Measurements from ENCODE around the gene NKG7.
"Not testable (repeated sequence)": the region's sequence is repeated elsewhere in the genome, so short reads cannot be mapped to it uniquely, and the experiment has no call there.

The NKG7 gene, protein sequence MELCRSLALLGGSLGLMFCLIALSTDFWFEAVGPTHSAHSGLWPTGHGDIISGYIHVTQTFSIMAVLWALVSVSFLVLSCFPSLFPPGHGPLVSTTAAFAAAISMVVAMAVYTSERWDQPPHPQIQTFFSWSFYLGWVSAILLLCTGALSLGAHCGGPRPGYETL

DNA sequence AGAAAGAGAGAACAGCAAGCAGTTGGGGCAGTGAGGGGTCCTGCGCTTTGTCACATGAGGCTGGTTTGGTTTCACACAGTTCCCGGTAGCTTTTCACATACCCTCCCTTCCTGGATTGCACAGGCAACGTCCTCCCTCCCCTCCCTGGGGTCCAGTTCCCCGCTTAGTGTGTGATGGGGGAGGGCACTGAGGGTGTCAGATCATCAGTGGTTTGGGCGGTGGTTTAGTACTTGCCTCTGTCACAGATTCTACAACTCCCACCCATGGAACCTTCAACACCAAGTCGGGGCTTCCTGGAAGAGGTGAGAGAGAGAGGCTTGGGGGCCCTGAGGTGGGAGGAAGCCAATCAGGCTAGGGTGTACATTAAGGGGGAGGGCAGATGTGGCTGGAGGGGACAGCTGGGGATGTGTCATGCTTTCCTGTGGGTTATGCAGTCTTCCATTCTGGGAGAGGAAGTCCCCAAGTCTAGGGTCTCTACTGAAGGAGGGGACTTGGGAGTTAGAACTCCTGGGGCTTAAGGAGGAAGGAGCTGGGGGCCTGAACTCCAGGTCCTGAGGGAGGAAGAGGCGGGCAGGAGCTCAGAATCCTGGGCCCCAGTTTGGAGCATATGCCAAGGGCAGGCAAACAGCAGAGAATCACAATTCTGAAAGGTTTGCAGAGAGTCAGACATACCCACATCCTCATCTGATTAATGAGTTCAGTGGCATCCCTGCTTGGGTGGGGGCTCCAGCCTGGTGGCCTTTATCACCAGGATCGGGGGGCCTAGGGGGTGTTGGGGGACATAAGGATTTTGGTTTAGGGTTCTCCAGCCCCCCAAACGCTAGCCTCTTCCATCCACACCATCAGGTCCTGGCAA, at the start of gene NKG7:
TSS of gene NKG7 (minus strand) at position 6 of the 856 bp plus-strand sequence. CDS start 119 bp downstream, outside the sequence.
- no peak for DNase-seq

DNA sequence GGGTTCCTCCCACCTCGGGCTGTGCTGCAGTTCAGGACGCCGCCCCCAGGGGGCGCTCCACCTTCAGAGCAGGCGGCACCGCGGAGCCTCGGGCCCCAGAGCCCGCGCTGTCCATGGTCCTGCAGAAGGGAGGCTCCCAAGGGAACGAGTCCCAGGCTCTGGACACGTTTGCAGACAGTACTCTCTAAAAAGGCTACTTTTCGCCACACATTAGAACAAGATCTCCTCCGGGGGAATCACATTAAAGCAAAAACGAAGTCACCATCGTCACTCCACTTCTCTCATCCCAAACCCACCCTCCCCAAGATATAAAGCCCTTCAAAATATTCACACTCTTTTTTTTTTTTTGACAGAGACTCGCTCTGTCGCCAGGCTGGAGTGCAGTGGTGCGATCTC, 49.6 kb upstream of the NKG7 start:
- no peak for DNase-seq

DNA sequence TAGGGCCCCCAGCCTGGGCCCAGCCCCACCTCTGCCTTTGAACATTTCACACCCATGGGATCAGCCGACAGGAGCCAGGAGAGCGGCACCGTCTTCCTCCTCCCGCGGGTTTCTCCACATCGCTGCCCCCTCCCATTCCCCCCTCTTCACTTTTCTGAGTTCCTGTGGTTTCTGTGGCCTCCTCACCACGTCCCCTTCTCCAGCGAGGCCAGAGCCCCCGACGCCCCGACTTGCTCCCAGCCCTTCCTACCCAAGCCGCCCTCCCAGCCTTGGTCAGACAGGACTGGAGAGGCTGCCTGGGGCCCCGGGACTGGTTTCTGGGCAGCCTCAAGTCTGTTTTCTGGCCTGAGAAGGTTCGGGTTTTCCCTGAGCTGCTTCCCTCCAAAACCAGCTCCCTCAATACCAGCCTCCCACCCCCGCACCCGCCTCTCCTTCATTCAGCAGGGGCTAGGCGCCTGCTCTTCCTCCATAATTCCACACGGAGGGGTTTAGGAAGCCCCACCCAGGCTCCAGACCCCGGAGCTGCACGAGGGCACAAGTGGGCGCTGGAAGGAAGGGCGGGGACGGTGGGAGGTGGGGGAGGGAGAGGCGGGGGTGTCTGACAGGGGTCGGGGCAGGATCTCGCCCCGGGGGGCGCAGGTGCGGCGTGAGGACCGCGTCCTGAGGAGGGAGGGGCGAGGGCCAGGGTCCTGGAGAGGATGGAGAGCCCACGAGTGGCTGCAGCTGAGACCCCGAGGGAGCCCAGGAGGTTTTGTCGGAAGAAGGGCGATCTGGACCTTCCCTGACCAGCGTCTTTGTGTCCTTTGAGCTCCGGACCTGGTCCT, 49.0 kb upstream of the NKG7 start:
- DNase-seq = no peak

DNA sequence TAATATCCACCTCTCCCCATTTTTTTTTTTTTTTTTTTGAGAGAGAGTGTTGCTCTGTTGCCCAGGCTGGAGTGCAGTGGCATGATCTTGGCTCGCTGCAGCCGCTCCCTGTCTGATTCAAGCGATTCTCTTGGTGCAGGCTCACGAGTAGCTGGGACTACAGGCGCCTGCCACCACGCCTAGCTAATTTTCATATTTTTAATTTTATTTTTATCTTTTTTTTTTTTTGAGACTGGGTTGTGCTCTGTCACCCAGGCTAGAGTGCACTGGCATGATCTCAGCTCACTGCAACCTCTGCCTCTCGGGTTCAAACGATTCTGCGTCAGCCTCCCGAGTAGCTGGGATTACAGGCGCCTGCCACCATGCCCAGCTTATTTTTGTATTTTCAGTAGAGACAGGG, 48.1 kb upstream of the NKG7 start:
- DNase-seq = not testable (repeated sequence)

DNA sequence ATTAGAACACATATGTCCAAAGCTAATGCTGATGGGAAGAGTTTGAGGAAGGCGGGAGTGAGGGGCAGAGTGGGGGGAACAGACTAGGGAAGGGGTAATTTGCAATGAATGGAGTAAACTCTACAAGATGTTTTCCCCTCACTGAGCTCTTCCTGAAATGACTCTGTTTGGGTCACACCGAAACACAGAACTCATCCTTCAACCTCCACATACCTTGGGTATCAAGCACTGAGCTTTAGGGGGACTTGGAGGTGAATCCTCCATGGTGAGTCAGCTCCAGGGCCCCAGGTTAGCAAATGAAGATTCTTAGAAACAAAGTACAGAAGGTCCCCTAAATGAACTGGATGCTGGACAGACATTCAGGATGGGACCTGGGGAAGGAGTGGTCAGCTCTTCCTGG, 46.3 kb upstream of the NKG7 start:
- DNase-seq = no peak

DNA sequence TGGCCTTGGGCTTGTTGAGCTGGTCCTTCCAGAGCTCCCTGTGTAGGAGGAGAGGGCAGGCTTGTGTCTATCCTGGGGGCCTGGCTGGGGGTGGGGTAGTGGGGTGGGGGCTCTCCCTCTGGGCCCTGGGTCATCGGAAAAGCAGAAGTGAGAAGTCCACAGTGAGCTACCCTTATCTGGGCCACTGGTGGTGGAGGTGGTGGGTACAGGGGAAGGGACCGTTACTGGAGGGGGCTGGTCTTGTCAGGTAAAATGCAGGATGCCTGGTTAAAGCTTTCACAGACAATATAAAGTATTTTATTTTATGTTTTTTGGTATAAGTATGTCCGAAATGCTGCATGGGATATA, 45.3 kb upstream of the NKG7 start:
- no peak for DNase-seq

DNA sequence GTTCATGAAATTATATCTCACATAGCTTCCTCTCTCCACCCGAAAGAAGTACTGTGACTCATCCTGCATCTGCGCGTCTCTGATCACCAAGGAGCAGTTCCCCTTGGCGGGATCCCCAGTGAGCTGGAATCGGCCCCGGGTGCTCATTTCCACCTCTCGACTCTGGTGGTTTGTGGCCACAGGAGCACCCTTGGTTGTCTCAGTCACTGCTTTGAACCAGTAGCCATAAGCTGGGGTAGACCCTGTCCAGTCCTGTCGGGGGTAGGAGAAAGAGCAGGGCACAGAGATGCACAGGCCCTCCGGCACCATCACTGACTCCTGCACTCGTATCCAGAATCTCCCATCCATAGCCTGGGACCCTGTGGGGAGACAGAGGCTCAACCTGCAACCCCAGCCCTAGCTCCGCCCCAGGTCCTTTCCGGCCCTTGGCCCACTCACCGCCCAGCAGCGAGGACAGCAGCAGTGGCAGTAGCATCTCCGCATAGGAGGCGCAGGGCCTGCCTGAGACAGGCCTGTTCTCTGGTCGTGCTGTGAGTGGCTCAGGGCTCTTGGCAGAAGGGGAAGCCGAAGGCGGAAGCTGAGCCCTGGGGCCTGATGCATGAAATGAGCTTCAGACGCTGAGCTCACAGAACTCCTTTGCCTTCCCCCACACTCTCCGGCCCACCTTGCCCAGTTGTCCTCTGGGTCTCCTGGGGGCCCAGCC, 44.8 kb upstream of the NKG7 start, which contains the start of gene SIGLEC10:
TSS of gene SIGLEC10 (minus strand) at position 536 of the 703 bp plus-strand sequence. CDS start at position 475, 61 bp downstream.
- no peak for DNase-seq

DNA sequence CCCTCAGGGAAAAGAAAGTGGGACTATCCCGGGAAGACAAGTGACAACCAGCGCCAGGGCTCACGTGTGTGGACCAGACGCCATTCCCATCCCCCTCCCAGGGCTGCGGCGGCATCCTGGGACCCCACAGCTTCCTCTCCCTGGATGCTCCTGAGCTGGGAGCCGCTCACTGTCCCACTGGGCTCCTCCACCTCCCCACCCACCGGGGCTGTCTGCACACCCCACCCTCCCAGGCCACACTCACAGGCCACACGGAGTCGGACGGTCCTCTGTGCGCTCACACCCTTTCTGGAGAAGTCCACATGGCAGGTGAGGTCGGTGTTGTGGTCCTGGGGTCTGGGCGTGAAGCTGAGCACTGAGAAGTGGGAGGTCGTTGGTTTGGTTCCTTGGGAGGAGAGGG, 44.0 kb upstream of the NKG7 start:
- DNase-seq = not testable (repeated sequence)

DNA sequence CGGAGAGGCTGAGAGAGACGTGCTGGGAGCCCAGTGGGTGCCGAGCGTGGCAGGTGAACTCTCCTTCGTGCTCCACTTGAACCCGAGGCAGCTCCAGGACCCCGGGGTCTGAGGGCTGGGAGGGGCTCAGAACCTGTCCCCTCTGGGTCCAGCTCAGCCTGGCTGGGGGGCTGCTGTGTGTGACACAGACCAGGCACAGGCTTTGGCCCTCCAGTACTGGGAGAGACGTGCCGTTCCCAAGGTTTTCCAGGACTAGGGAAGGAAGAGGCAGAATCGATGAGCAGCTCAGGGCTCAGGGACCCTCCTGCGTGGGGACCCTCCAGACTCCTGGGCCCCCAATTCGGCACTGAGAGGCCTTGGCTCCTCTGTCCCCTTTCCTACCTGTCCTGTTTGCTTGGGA, 42.7 kb upstream of the NKG7 start:
- no peak for DNase-seq

DNA sequence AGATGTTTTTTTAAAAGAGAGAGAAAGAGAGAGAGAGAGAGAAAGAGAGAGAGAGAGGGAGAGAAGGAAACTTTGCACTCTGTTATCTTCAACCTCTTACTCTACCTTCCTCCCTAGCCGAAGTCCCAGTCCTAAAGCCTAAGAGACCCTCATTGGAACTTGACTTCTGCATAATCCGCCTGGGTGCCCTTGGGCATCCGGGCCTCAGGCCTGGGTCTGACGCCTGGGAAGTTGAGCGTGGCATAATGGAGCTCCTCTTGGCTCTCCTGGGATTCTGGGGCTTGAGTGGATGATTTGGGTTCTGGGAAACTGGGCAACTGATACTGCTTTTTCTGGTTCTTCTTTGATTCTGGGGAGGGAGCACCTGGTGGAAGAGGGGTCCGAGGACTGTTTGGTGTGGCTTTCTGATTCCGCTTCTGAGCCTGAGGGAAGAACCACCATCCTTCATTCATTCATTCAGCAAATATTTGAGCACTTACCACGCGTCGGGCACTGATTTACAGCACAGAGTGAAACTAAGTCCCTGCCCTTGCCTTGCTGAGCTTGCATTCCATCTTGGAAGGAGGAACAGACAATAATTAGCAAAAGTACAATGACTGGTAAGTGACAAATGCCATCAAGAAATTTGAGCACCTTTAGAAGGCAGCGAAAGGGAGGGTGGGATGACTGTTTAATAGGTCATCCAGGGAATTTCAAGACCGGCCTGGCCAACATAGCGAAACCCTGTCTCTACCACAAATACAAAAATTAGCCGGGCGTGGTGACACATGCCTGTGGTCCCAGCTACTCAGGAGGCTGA, 38.7 kb upstream of the NKG7 start:
- no peak for DNase-seq

DNA sequence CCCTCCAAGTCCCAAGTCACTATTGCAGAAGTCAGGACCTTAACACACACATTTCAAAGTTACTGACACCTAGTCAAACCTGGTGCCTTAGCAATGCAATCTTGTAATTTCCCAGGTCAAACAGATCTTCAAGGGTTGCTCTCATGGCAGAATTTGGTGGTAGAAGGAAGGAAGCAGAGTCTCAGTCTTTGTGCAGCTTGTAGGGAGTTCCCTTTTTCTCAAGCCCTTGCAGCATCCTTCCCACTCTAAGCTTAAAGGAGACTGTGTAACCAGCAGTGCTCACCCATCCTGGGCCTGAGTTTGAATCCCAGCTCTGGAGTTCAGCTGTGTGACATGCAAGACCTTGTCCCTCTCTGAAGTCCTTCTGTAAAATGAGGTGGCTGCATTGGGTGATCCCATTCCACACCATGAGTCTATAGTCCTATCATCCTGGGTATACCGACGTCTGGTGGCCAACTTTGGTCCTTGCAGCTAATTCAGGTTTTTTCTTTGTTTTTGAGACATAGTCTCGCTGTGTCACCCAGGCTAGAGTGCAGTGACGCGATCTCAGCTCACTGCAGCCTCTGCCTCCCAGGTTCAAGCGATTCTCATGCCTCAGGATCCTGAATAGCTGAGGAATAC, 35.2 kb upstream of the NKG7 start:
- DNase-seq = no peak

DNA sequence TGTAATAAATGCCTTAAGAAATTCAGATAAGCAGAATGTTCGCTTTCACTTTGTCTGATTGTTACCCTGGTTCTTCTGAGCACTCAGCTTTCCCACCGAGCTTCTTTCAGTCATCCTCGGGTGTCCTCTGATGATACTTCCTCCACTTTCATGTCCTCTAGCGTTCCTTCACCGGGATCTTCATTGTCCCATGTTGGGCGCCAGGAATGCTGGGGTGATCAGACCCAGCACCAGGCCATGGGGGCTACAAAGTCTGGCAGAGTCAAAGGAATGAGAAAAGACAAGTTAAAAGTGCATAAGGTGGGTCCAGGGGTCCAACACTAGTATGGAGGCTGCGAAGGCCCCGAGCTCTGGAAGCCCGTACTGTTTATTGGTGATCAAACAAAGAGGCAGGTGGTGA, 29.7 kb upstream of the NKG7 start:
- no peak for DNase-seq

DNA sequence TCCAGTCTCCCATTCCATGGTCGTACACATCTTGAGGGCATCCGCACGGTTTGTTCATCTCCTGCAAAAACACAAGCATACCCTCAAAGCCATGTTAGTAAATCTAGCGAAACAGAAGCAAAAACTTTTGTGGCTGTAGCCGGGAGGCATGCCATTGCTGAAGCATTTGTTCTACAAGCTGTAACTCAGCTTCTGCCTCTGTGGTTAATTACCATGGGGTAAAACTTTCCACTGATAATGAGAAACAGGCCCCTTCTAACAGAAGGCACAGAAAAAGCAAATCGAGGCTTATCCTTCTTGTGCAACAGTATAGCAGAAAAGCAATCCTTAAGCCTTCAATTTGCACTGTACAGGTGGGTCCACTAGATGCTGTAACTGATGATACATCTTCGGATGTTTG, 27.5 kb upstream of the NKG7 start:
- DNase-seq = not testable (repeated sequence)

DNA sequence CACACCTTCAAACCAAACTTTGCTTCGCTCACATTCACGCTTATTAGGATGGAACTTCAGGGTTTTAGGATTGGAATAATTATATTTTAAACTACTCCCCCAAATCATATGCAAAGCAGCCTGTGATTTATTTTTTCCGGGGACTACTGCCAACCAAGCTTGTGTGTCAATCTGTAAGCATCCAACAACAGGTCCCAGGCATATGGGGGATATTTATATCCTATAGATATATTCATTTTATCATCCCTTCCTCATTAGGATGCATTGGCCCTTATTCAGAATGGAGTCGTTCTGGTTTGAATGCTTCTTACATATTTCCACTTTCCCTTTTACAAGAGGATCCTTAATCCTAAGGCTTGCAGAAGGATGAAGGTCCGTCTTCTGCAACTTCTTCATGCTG, 26.8 kb upstream of the NKG7 start:
- DNase-seq = no peak

DNA sequence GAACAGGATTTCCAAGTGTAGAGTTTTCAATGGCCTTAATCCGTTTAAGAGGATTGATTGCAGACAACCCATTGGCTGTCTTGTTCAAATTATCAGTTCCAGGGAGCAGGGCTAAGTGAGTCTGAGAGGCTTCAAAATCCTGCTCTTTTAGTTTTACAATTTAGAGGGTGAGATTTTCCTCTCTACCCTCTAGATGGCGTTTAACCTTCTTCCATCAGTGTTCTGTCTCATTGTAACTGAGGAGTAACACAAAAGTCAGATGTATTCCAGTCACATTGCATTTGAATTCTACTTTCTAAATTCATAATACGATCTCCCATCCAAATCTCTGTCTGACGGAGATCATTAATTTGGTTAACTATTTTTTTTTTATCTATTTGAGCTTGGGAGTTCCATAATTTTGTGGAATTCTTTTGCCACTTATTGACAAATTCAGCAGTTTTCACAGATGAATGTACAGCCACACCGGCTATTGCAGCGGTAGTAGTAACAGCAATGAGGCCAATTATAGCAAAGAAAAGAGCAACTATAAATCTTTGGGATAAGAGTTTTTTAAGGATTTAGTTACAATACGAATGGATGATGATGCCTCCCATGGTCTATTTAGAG, 25.7 kb upstream of the NKG7 start:
- DNase-seq = no peak

DNA sequence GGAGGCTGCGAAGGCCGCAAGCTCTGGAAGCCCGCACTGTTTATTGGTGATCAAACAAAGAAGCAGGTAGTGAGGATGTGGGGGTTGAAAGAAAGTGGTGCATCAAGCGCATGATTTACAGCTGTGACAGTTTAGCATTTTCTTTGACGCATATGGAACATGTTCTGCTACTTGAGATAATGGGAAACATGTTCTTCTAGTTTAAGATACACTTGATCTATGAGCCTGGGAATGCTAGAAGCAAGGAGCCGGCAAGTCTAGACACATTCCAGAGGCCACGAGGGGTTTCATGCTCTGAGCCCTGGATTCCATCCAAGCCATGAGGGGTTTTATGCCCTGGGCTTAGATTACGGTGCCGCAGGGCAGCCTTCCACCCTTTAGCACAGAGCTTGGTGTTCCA, 25.0 kb upstream of the NKG7 start:
- DNase-seq = not testable (repeated sequence)

DNA sequence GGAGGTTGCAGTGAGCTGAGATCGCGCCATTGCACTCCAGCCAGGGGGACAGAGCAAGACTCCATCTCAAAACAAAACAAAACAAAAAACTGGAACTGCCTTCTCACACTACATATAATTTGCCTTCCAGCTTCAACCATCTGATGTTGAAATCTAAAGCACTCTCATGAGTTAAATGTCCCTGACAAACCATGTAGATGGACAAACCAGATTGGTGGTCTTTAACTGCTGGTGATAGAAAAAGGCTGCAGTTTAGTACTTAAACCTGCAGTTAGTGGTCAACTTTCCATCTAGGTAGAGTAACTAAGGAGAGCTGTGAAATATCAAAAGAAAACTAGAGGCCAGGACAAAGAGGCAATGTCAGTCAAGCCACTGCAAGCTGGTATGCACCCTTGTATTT, 23.7 kb upstream of the NKG7 start:
- DNase-seq = no peak

DNA sequence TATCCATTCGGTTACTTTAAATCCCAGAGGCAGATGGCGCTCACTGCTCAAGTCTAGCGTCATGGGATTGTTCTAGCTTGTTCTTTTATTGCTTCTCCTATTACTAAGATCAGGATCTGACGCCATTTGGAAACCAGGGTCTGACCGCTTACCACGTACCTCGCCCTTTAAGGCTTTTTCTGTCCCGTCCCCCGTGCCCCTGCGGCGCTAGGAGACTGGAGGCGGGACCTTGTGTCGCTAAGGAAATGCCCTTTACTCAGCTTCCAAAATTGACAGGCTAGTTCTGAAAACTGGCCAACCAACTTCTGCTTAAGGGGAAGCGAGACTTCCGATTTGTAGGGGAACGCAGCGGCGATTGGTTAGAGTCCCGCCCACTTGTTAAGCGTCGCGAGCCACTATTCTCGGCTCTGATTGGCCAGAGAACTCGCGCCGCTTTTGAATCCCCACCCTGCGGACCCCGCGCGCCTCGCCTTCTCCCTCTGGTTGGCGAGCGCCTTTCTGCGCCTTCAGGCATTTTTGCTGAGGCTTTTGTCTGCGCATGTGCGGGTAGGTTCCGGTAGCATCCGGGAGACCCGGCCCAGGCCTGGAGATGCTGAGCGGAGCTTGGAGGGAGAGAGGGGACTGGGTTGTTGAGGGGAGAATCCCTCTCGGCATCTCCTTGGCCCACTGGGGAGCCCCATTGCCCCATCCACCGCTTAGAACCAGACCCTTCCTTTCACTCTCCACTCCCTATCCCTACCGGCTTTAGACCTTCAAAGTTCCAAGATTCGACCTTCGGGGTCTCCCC, 21.8 kb upstream of the NKG7 start:
- peak; percentile 19 for DNase-seq

DNA sequence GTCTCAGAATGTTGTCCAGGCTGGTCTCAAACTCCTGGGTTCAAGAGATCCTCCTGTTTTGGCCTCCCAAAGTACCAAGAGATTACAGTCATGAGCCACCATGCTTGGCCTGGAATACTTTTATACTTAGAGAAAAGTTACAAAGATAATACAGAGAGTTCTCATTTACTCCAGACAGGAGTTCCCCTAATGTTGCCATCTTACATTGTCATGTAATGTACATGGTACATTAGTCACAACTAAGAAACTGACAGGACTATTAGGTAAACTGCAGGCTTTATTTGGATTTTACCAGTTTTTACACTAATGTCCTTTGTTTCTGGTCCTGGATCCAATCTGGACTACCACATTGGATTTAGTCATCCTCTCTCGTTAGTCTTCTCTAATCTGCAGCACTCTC, 20.2 kb upstream of the NKG7 start:
- no peak for DNase-seq

DNA sequence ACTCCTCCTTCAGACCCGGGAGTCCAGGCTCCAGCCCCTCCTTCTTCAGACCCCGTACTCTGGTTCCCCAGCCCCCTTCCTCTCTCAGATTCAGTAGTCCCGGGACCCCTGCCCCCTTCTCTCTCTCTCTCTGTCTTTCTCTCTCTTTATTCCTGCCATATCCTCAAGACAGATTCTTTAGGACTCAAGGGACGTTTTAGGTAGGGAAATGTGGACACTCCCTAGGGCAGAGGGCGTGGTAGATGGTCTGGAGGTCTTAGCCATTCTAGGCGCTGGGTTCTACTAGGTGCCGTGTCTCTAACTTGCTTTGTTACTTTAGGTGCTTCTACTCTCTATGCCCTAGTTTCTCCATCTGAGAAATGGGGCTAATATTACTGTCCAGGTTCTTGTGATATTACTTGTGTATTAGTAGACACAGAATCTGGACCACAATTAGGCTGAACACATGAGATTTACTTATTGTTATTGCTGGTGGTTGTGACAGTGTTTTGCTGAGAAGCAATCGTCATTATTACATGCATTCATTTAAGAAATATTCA, 18.7 kb upstream of the NKG7 start:
- DNase-seq = no peak

All from NCI-H2029 treated with DMSO at 0.1 percent for 48 hours (cell line).